Caki2 (cell line): ENCODE measurements around the gene MT1X. TPM values are rescaled to one million over a fixed set of nuclear protein-coding genes. Genes with fewer than 3 reads are reported as not detected.
A peak's percentile ranks its signal among the peaks of the same experiment; 100 is the strongest.
"Not testable (repeated sequence)": the region's sequence is repeated elsewhere in the genome, so short reads cannot be mapped to it uniquely, and the experiment has no call there.

Experiments
- DNase-seq: peaks from one replicate; pipeline ENCODE4 v3.0.0-alpha.2; 2015; ENCODE audit warnings: low read depth
- in situ Hi-C: cut with HindIII; loops from 2 replicates; pipeline ENCODE4 v1.10.0; 2016; ENCODE audit warnings: low sequenced_read_pairs, low pct_unique_long_range_greater_than_20kb, mixed read lengths
- total RNA-seq: library from RNA; depleted of rRNA; stranded (reverse); fragments of >200 nt; shearing (Covaris generic); gene quantifications from 2 replicates; pipeline ENCODE4 v1.2.3, GENCODE V29; 2014; ENCODE audit warnings: low replicate concordance

MT1X gene
- total RNA-seq, 1 experiment from 2014 or later = 168 TPM

GRCh38 chr16:56697456-56698155 is 15.3 kb downstream of the MT1X start:
- DNase-seq = no peak
- in situ Hi-C loops = no loop called here

GRCh38 chr16:56700195-56700594 is 17.9 kb downstream of the MT1X start:
- no peak for DNase-seq
- in situ Hi-C loops = no loop called here

GRCh38 chr16:56700631-56701030 is 18.4 kb downstream of the MT1X start:
- in situ Hi-C loops = no loop called here
- DNase-seq = no peak

- DNase-seq = no peak
- in situ Hi-C loops = no loop called here
Observed at GRCh38 chr16:56701534-56701933, 19.3 kb downstream of the MT1X start.

- in situ Hi-C loops = no loop called here
- DNase-seq = no peak
Observed at GRCh38 chr16:56702836-56703235, 20.6 kb downstream of the MT1X start.

GRCh38 chr16:56708525-56709442 is 26.5 kb downstream of the MT1X start:
- no peak for DNase-seq
- in situ Hi-C loops = no loop called here

- in situ Hi-C loops = no loop called here
- DNase-seq = no peak
Observed at GRCh38 chr16:56709443-56710040, 27.3 kb downstream of the MT1X start.

- in situ Hi-C loops = no loop called here
Observed at GRCh38 chr16:56710181-56710737, 28.0 kb downstream of the MT1X start.

GRCh38 chr16:56711862-56712261 is 29.6 kb downstream of the MT1X start:
- no peak for DNase-seq
- in situ Hi-C loops = no loop called here

More at GRCh38 chr16:56710181-56710737, 28.0 kb downstream of the MT1X start:
- no peak for DNase-seq

GRCh38 chr16:56713794-56714193 is 31.5 kb downstream of the MT1X start:
- no peak for DNase-seq
- in situ Hi-C loops = no loop called here

- in situ Hi-C loops = no loop called here
- no peak for DNase-seq
Observed at GRCh38 chr16:56715126-56715525, 32.9 kb downstream of the MT1X start.

- in situ Hi-C loops = no loop called here
- no peak for DNase-seq
Observed at GRCh38 chr16:56716761-56717160, 34.5 kb downstream of the MT1X start.

- DNase-seq = peak; percentile 10
- in situ Hi-C loops = not testable (repeated sequence)
Observed at GRCh38 chr16:56717532-56717931, 35.3 kb downstream of the MT1X start.

- in situ Hi-C loops = no loop called here
- DNase-seq = no peak
Observed at GRCh38 chr16:56722200-56722842, 40.1 kb downstream of the MT1X start.

- no peak for DNase-seq
- in situ Hi-C loops = no loop called here
Observed at GRCh38 chr16:56724191-56724590, 41.9 kb downstream of the MT1X start.

- in situ Hi-C loops = no loop called here
Observed at GRCh38 chr16:56726283-56726682, 44.0 kb downstream of the MT1X start.

GRCh38 chr16:56726926-56727325 is 44.7 kb downstream of the MT1X start:
- DNase-seq = no peak
- in situ Hi-C loops = no loop called here

More at GRCh38 chr16:56726283-56726682, 44.0 kb downstream of the MT1X start:
- no peak for DNase-seq

- in situ Hi-C loops = no loop called here
- DNase-seq = no peak
Observed at GRCh38 chr16:56728027-56728426, 45.8 kb downstream of the MT1X start.
